ENCODE measurements around the gene GPR3. TPM values are rescaled to one million over a fixed set of nuclear protein-coding genes. Genes with fewer than 3 reads are reported as not detected.

The GPR3 gene
- total and polyA plus RNA-seq, 2 of the 13 experiments (the other 11 are each of a cell fraction or from before 2014, with no cell fraction given) = 1.00 to 2.6 TPM

GRCh38 chr1:27342778-27343638 lies 49.4 kb upstream of the GPR3 start (continued):
- TF ChIP-seq CHD4 (IDR thresholded peaks at IDR 0.05; ENCODE audit: borderline replicate concordance, low read length) (no peak), ZNF446 (CRISPR knock-in tag; IDR thresholded peaks at IDR 0.05) (0 out of 2 replicates have a peak, but pooled peaks have one; percentile 30), CREB1 (IDR thresholded peaks at IDR 0.05) (no peak), CREB1 (CRISPR knock-in tag; IDR thresholded peaks at IDR 0.05) (no peak), KAT7 (CRISPR knock-in tag; IDR thresholded peaks at IDR 0.05; ENCODE audit: borderline replicate concordance) (0 out of 2 replicates have a peak, but pooled peaks have one; percentile 19), EZH2 (conservative IDR thresholded peaks at IDR 0.05; ENCODE audit: low read depth, low read length) (no peak), MAZ (IDR thresholded peaks at IDR 0.05; ENCODE audit: borderline replicate concordance, low read depth, low read length) (no peak), MAZ (CRISPR knock-in tag; IDR thresholded peaks at IDR 0.05; ENCODE audit: low read depth) (peak; percentile 71), ZBTB7B (CRISPR knock-in tag; IDR thresholded peaks at IDR 0.05) (no peak), ZNF274 (CRISPR knock-in tag; IDR thresholded peaks at IDR 0.05) (0 out of 2 replicates have a peak, but pooled peaks have one; percentile 43), DR1 (CRISPR knock-in tag; IDR thresholded peaks at IDR 0.05) (no peak), RFXANK (CRISPR knock-in tag; IDR thresholded peaks at IDR 0.05) (no peak), NFE2L2 (IDR thresholded peaks at IDR 0.05; ENCODE audit: low read length) (no peak), ZFP36L2 (CRISPR knock-in tag; IDR thresholded peaks at IDR 0.05) (no peak), ZNF407 (CRISPR knock-in tag; IDR thresholded peaks at IDR 0.05; ENCODE audit: not compliant biosample characterization) (no peak), ARID2 (CRISPR knock-in tag; IDR thresholded peaks at IDR 0.05; ENCODE audit: borderline replicate concordance) (peak; percentile 59; the same call in 1 of the 2 replicates), HMGA1 (CRISPR knock-in tag; conservative IDR thresholded peaks at IDR 0.05) (no peak), AFF4 (CRISPR knock-in tag; IDR thresholded peaks at IDR 0.05) (no peak), ZNF224 (CRISPR knock-in tag; IDR thresholded peaks at IDR 0.05) (no peak), RFX1 (IDR thresholded peaks at IDR 0.05) (no peak)
